Hepatic stellate cell (primary cell): ENCODE data around the gene OR7G2.
"Not testable (repeated sequence)": the region's sequence is repeated elsewhere in the genome, so short reads cannot be mapped to it uniquely, and the experiment has no call there.

Experiments used
- DNase-seq: peaks from one replicate; pipeline ENCODE4 v3.0.0; 2011; ENCODE audit warnings: low spot score

Gene OR7G2

GRCh38 chr19:9073806-9074205 lies 33.5 kb downstream of the OR7G2 start:
- no peak for DNase-seq

GRCh38 chr19:9071720-9072119 lies 35.6 kb downstream of the OR7G2 start:
- not testable (repeated sequence) for DNase-seq

GRCh38 chr19:9070066-9070465 lies 37.2 kb downstream of the OR7G2 start:
- DNase-seq = no peak

GRCh38 chr19:9065457-9066014 lies 41.7 kb downstream of the OR7G2 start:
- no peak for DNase-seq

GRCh38 chr19:9061879-9062278 lies 45.4 kb downstream of the OR7G2 start:
- no peak for DNase-seq

GRCh38 chr19:9060564-9061340 lies 46.5 kb downstream of the OR7G2 start:
- DNase-seq = no peak

GRCh38 chr19:9058905-9059667 lies 48.2 kb downstream of the OR7G2 start:
- no peak for DNase-seq

- no peak for DNase-seq
These were observed 49.6 kb downstream of the OR7G2 start for GRCh38 chr19:9057505-9058258.

GRCh38 chr19:9056131-9056530 lies 51.1 kb downstream of the OR7G2 start:
- DNase-seq = not testable (repeated sequence)

- DNase-seq = no peak
These were observed 52.5 kb downstream of the OR7G2 start for GRCh38 chr19:9054765-9055164.

GRCh38 chr19:9054207-9054606 lies 53.1 kb downstream of the OR7G2 start:
- no peak for DNase-seq

- DNase-seq = not testable (repeated sequence)
These were observed 53.6 kb downstream of the OR7G2 start for GRCh38 chr19:9053674-9054073.

- no peak for DNase-seq
These were observed 54.4 kb downstream of the OR7G2 start for GRCh38 chr19:9052894-9053293.
